Measurements from ENCODE around the gene FAR2. TPM values are rescaled to one million over a fixed set of nuclear protein-coding genes. Genes with fewer than 3 reads are reported as not detected.
"Not testable (repeated sequence)": the region's sequence is repeated elsewhere in the genome, so short reads cannot be mapped to it uniquely, and the experiment has no call there.

The FAR2 gene
- polyA plus RNA-seq, 3 donors, result 14.8 to 38.0 (median 35.8) TPM

DNA sequence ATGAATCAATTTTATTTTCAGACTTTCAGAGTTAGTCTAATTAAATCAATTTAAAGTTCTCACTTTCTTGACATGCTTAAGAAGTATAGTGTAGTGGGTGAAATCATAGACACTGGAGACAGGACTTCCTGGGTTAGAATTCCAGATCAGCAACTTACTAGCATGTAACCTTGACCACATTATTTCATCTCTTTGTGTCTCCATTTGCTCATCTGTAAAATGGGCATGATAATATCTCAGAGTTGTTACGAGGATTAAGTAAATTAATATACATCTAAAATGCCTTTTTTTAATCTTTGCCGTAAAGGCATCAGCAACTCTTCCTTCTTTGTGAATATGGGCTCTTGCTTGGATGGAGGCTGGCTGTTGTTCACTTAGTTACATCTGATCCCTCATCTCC lies 233.2 kb downstream of the FAR2 start:
- peaks cover 0 to 12% (median 3%) of the 10 kb centered on the region in 7 donors for H3K9me3 Mint-ChIP-seq
- H3K36me3 ChIP-seq (replicated peaks in 1 of 2; ENCODE audit: control insufficient read depth in 1 of 2, insufficient read depth in 2 of 2, low read length in 2 of 2), result peaks cover 3 to 10% of the 10 kb centered on the region in 2 donors
- peaks cover 15% of the 10 kb centered on the region for H3K4me1 Mint-ChIP-seq
- no peak overlapping the region for H2AFZ ChIP-seq (ENCODE audit: insufficient read depth, low read depth, low read length, poor library complexity, severe bottlenecking)
- TF ChIP-seq, protein P1, sequence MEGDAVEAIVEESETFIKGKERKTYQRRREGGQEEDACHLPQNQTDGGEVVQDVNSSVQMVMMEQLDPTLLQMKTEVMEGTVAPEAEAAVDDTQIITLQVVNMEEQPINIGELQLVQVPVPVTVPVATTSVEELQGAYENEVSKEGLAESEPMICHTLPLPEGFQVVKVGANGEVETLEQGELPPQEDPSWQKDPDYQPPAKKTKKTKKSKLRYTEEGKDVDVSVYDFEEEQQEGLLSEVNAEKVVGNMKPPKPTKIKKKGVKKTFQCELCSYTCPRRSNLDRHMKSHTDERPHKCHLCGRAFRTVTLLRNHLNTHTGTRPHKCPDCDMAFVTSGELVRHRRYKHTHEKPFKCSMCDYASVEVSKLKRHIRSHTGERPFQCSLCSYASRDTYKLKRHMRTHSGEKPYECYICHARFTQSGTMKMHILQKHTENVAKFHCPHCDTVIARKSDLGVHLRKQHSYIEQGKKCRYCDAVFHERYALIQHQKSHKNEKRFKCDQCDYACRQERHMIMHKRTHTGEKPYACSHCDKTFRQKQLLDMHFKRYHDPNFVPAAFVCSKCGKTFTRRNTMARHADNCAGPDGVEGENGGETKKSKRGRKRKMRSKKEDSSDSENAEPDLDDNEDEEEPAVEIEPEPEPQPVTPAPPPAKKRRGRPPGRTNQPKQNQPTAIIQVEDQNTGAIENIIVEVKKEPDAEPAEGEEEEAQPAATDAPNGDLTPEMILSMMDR (IDR thresholded peaks at IDR 0.05), result no peak
- peaks cover 0 to 11% (median 0%) of the 10 kb centered on the region in 3 donors for H3K27me3 Mint-ChIP-seq (ENCODE audit: low read depth in 3 of 3)
- H3K9me3 ChIP-seq (replicated peaks in 1 of 2; ENCODE audit: control insufficient read depth in 1 of 2, insufficient read depth in 1 of 2, low read length in 2 of 2), result no peaks in the 10 kb centered on the region
- no peak overlapping the region for H3K4me3 Mint-ChIP-seq
- no peak overlapping the region for H3K4me3 ChIP-seq (replicated peaks in 1 of 3; ENCODE audit: low read depth in 2 of 3, low read length in 3 of 3)
- H3K27ac Mint-ChIP-seq, result no peak overlapping the region
- H3K79me2 ChIP-seq (ENCODE audit: insufficient read depth, low read length), result peaks cover 36% of the 10 kb centered on the region
- intact Hi-C loops (cut with micrococcal nuclease), result loop anchor here in 1 of 2 donors (5.0 kb wide), 1 partner anchor 45 kb away; no protein-coding TSS in a partner anchor
- H3K4me2 ChIP-seq (replicated peaks; ENCODE audit: extremely low read depth, low read length, poor library complexity, severe bottlenecking), result no peak overlapping the region
- H3K27me3 ChIP-seq (ENCODE audit: control insufficient read depth in 2 of 2, insufficient read depth in 2 of 2, low read length in 2 of 2), result no peaks in the 10 kb centered on the region
- no CpG with 5 or more reads among the region's 2 CpGs for WGBS (ENCODE audit: insufficient coverage)
- no peak for DNase-seq
- no peak overlapping the region for H3K27ac ChIP-seq (ENCODE audit: low read depth in 1 of 2, low read length in 2 of 2)
- H3K4me1 ChIP-seq (ENCODE audit: control insufficient read depth in 1 of 2, insufficient read depth in 2 of 2, low read length in 2 of 2), result peaks cover 12 to 16% of the 10 kb centered on the region in 2 donors
- H4K20me1 ChIP-seq (ENCODE audit: insufficient read depth, low read length), result no peaks in the 10 kb centered on the region
- peaks cover 0 to 8% of the 10 kb centered on the region in 2 donors for H3K36me3 Mint-ChIP-seq
- no peak overlapping the region for H3K9ac ChIP-seq (ENCODE audit: insufficient read depth, low read length, poor library complexity, severe bottlenecking)

DNA sequence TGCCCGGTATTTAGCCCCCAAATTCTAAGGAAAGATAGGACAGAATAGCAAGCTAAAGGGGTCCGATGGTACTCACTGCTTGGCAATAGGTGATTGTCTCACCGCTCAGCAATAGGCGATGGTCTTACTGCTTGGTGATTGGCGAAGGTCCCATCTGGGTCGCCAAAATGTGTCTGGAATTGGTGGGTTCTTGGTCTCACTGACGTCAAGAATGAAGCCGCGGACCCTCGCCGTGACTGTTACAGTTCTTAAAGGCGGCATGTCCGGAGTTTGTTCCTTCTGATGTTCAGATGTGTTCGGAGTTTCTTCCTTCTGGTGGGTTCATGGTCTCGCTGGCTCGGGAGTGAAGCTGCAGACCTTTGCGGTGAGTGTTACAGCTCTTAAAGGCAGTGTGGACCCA lies 236.1 kb downstream of the FAR2 start:
- WGBS (ENCODE audit: insufficient coverage), result 98% methylated on average over 12 of the region's 17 CpGs
- H4K20me1 ChIP-seq (ENCODE audit: insufficient read depth, low read length); H3K4me3 ChIP-seq (replicated peaks in 1 of 3; ENCODE audit: low read depth in 2 of 3, low read length in 3 of 3); H3K4me1 Mint-ChIP-seq; H2AFZ ChIP-seq (ENCODE audit: insufficient read depth, low read depth, low read length, poor library complexity, severe bottlenecking); DNase-seq; H3K27ac ChIP-seq (ENCODE audit: low read depth in 1 of 2, low read length in 2 of 2); H3K9ac ChIP-seq (ENCODE audit: insufficient read depth, low read length, poor library complexity, severe bottlenecking); H3K27me3 ChIP-seq (ENCODE audit: control insufficient read depth in 2 of 2, insufficient read depth in 2 of 2, low read length in 2 of 2); H3K27ac Mint-ChIP-seq; H3K36me3 Mint-ChIP-seq; intact Hi-C loops (cut with micrococcal nuclease); H3K9me3 ChIP-seq (replicated peaks in 1 of 2; ENCODE audit: control insufficient read depth in 1 of 2, insufficient read depth in 1 of 2, low read length in 2 of 2); H3K4me2 ChIP-seq (replicated peaks; ENCODE audit: extremely low read depth, low read length, poor library complexity, severe bottlenecking); H3K4me3 Mint-ChIP-seq; H3K36me3 ChIP-seq (replicated peaks in 1 of 2; ENCODE audit: control insufficient read depth in 1 of 2, insufficient read depth in 2 of 2, low read length in 2 of 2); H3K4me1 ChIP-seq (ENCODE audit: control insufficient read depth in 1 of 2, insufficient read depth in 2 of 2, low read length in 2 of 2); H3K79me2 ChIP-seq (ENCODE audit: insufficient read depth, low read length): not testable (repeated sequence)
- peaks cover 0 to 11% (median 0%) of the 10 kb centered on the region in 3 donors for H3K27me3 Mint-ChIP-seq (ENCODE audit: low read depth in 3 of 3)
- H3K9me3 Mint-ChIP-seq, result peaks cover 0 to 12% (median 5%) of the 10 kb centered on the region in 7 donors

Other genes starting within 250 kb of the FAR2 start
- 10 to 100 TPM in 2 of 3 donors, 1 to 10 TPM in 1; 5.9 to 59.0 (median 52.7) TPM for gene ERGIC2, start 231.9 kb downstream of the FAR2 start, polyA plus RNA-seq

All from CD14-positive monocyte (primary cell).